ENCODE data around the gene CACNB1. TPM values are rescaled to one million over a fixed set of nuclear protein-coding genes. Genes with fewer than 3 reads are reported as not detected.
"Not testable (repeated sequence)": the region's sequence is repeated elsewhere in the genome, so short reads cannot be mapped to it uniquely, and the experiment has no call there.

CACNB1 gene
- total RNA-seq, 1 donor from 2014 or later, result 27.5 TPM

DNA sequence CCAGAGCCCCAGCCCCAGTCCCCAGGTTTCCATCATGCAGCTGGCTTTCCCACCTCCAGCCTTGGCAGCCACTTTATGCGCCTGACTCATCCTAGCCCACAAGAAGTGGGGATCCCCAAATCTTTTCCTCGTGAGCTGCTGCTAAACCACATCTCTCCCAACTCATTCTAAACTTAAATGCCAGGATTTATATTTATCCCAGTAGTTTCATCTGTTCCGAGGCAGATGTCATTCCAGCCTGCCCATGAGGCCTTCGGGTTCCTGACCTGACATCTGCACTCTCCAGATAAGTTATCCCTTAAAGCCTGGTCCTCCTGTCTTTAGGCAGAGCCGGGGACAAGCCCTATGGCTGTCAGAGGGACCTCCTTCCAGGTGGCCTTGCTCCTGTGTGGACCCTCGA is 62.6 kb downstream of the CACNB1 start:
- no peak for TF ChIP-seq CTCF (IDR thresholded peaks at IDR 0.05)
- no peaks in the 10 kb centered on the region for H3K4me1 ChIP-seq
- no peaks in the 10 kb centered on the region for H3K9me3 ChIP-seq
- H3K36me3 ChIP-seq, result no peaks in the 10 kb centered on the region
- ATAC-seq, result no peak
- DNase-seq, result no peak
- H3K27me3 ChIP-seq, result no peaks in the 10 kb centered on the region
- H3K27ac ChIP-seq, result no peak overlapping the region
- intact Hi-C loops (cut with DNase I), result loop anchor here (10.0 kb wide), 1 partner anchor 50 kb away; no protein-coding TSS in a partner anchor
- H3K4me3 ChIP-seq, result no peak overlapping the region

DNA sequence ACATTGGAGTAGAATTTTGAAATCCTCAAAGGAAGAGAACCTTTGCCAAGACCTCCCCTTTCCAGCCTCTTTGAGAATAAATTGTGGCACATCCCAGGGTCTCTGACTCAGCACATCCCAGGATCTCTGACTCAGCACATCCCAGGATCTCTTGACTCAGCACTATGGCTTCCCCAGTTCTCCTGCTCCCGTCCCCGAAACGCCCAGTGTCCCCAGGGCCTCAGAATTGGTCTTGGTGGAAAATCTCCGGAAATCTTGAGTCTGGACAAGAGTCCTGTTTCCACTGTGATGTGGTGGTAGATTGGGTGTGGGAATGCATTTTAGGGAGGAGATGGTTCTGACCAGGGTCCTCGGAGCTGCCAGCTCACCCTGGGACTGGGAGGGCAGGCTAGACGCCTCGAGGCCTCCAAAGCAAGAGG is 65.3 kb downstream of the CACNB1 start:
- no peak for DNase-seq
- no peak for ATAC-seq
- TF ChIP-seq CTCF (IDR thresholded peaks at IDR 0.05), result no peak
- Histone ChIP-seq H3K36me3 (no peaks in the 10 kb centered on the region), H3K4me3 (no peak overlapping the region), H3K4me1 (no peaks in the 10 kb centered on the region), H3K27ac (no peak overlapping the region), H3K27me3 (no peaks in the 10 kb centered on the region), H3K9me3 (no peaks in the 10 kb centered on the region)
- intact Hi-C loops (cut with DNase I), result loop anchor here (10.0 kb wide), 1 partner anchor 47 kb away; no protein-coding TSS in a partner anchor

- ATAC-seq (no peak), DNase-seq (no peak)
- intact Hi-C loops (cut with DNase I), result loop anchor here (10.0 kb wide), 1 partner anchor 47 kb away; no protein-coding TSS in a partner anchor
- H3K4me3 ChIP-seq, result no peak overlapping the region
- no peaks in the 10 kb centered on the region for H3K27me3 ChIP-seq
- no peaks in the 10 kb centered on the region for H3K4me1 ChIP-seq
- H3K27ac ChIP-seq, result no peak overlapping the region
- no peaks in the 10 kb centered on the region for H3K9me3 ChIP-seq
- no peaks in the 10 kb centered on the region for H3K36me3 ChIP-seq
- TF ChIP-seq CTCF (IDR thresholded peaks at IDR 0.05), result no peak
Measured at GRCh38 chr17:39131616-39132015, 65.9 kb downstream of the CACNB1 start.

DNA sequence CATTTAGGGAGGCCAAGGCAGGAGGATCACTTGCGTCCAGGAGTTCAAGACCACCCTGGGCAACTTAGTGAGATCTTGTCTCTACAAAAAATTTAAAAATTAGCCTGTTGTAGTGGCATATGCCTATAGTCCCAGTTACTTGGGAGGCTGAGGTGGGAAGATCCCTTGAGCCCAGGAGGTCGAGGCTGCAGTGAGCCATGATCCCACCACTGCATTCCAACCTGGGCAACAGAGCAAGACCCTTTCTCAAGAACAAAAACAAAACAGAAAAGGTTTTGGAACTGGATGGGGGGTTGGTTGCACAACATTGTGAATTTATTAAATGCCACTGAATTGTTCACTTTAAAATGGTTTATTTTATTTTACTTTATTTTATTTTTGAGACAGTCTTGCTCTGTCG is 67.3 kb downstream of the CACNB1 start:
- no peaks in the 10 kb centered on the region for H3K4me1 ChIP-seq
- ATAC-seq (no peak), DNase-seq (no peak)
- H3K36me3 ChIP-seq, result no peaks in the 10 kb centered on the region
- no peaks in the 10 kb centered on the region for H3K9me3 ChIP-seq
- H3K27me3 ChIP-seq, result no peaks in the 10 kb centered on the region
- no peak overlapping the region for H3K27ac ChIP-seq
- intact Hi-C loops (cut with DNase I), result loop anchor here (10.0 kb wide), 1 partner anchor 45 kb away; no protein-coding TSS in a partner anchor
- no peak overlapping the region for H3K4me3 ChIP-seq
- no peak for TF ChIP-seq CTCF (IDR thresholded peaks at IDR 0.05)

GRCh38 chr17:39129544-39129943 is 67.9 kb downstream of the CACNB1 start:
- H3K27ac ChIP-seq; H3K4me3 ChIP-seq; DNase-seq; H3K9me3 ChIP-seq; H3K36me3 ChIP-seq; H3K4me1 ChIP-seq; ATAC-seq; intact Hi-C loops (cut with DNase I); H3K27me3 ChIP-seq: not testable (repeated sequence)

DNA sequence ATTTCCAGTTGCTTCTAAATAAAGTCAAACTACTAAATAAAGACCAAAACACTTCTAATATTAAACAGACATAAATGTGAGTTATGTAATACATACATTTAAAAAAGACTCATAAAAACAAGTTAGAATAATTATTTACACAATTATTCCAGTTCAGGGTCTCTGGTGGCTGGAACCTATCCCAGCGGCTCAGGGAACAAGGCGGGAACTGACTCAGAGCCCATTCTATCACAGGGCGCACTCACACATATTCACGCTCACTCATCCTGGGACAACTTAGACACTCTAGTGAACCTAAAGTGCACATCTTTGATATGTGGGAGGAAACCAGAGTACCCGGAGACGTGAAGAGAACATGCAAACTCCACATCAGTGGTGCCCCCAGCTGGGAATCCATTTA is 71.0 kb downstream of the CACNB1 start:
- no peak for TF ChIP-seq CTCF (IDR thresholded peaks at IDR 0.05)
- DNase-seq, result no peak
- intact Hi-C loops (cut with DNase I), result no loop called here
- ATAC-seq, result no peak
- no peaks in the 10 kb centered on the region for H3K27me3 ChIP-seq
- no peak overlapping the region for H3K4me3 ChIP-seq
- H3K36me3 ChIP-seq, result no peaks in the 10 kb centered on the region
- no peaks in the 10 kb centered on the region for H3K4me1 ChIP-seq
- no peaks in the 10 kb centered on the region for H3K9me3 ChIP-seq
- no peak overlapping the region for H3K27ac ChIP-seq
